Measurements from ENCODE around the gene HMOX1.

- TF ChIP-seq CTCF (conservative IDR thresholded peaks at IDR 0.05) (no peak), ZFX (IDR thresholded peaks at IDR 0.05) (no peak)
Measured at GRCh38 chr22:35377735-35378134, 3.2 kb upstream of the HMOX1 start.

Data from C4-2B (cell line).